H9 (cell line): ENCODE measurements around the gene ZC3H8. TPM values are rescaled to one million over a fixed set of nuclear protein-coding genes. Genes with fewer than 3 reads are reported as not detected.

Experiments used
- DNase-seq: peaks from one replicate; pipeline ENCODE4 v3.0.0-alpha.2; 2017
- H2AFZ ChIP-seq: one replicate; pipeline ENCODE4 v1.6.1; 2013; ENCODE audit warnings: mild to moderate bottlenecking, low read length, control low read depth, moderate library complexity
- H2AK5ac ChIP-seq: 2 replicates; pipeline ENCODE4 v1.6.1; 2013; ENCODE audit warnings: low read length, control low read depth, mixed read lengths; ENCODE audit not compliant: insufficient read length
- H2BK120ac ChIP-seq: one replicate; pipeline ENCODE4 v1.6.1; 2013; ENCODE audit warnings: low read depth, mild to moderate bottlenecking, low read length, control low read depth, inconsistent platforms; ENCODE audit not compliant: poor library complexity, severe bottlenecking
- H2BK12ac ChIP-seq: 2 replicates; pipeline ENCODE4 v1.6.1; 2013; ENCODE audit warnings: low read length, control low read depth, mixed read lengths, low read depth; ENCODE audit not compliant: insufficient read length
- H2BK15ac ChIP-seq: 2 replicates; pipeline ENCODE4 v1.6.1; 2013; ENCODE audit warnings: low read depth, low read length, control low read depth
- H2BK20ac ChIP-seq: one replicate; pipeline ENCODE4 v1.6.1; 2013; ENCODE audit warnings: low read depth, mild to moderate bottlenecking, low read length, control low read depth, inconsistent platforms; ENCODE audit not compliant: poor library complexity, severe bottlenecking
- H2BK5ac ChIP-seq: 2 replicates; pipeline ENCODE4 v1.6.1; 2013; ENCODE audit warnings: low read length, control low read depth, mixed read lengths; ENCODE audit not compliant: insufficient read length
- H3K14ac ChIP-seq: 2 replicates; pipeline ENCODE4 v1.6.1; 2013; ENCODE audit warnings: low read length, control low read depth; ENCODE audit not compliant: insufficient read depth
- H3K18ac ChIP-seq: 2 replicates; pipeline ENCODE4 v1.6.1; 2013; ENCODE audit warnings: low read depth, mild to moderate bottlenecking, mixed read lengths, low read length, control low read depth; ENCODE audit not compliant: insufficient read length
- H3K23ac ChIP-seq: 2 replicates; pipeline ENCODE4 v1.6.1; 2013; ENCODE audit warnings: low read length, control low read depth, mixed read lengths, low read depth; ENCODE audit not compliant: insufficient read length
- H3K23me2 ChIP-seq: 2 replicates; pipeline ENCODE4 v1.6.1; 2013; ENCODE audit warnings: low read depth, mild to moderate bottlenecking, mixed read lengths, low read length, control low read depth; ENCODE audit not compliant: insufficient read length, poor library complexity, severe bottlenecking
- H3K27ac ChIP-seq: 2 replicates; pipeline ENCODE4 v1.5.1; 2013; ENCODE audit warnings: low read length, control low read depth, mixed read lengths, low read depth; ENCODE audit not compliant: insufficient read length
- H3K27me3 ChIP-seq: 2 replicates; pipeline ENCODE4 v1.6.1; 2013; ENCODE audit warnings: low read length, control low read depth, inconsistent platforms; ENCODE audit not compliant: insufficient read depth
- H3K4ac ChIP-seq: 2 replicates; pipeline ENCODE4 v1.6.1; 2013; ENCODE audit warnings: low read depth, mild to moderate bottlenecking, control low read depth, inconsistent platforms, low read length, moderate library complexity
- H3K4me1 ChIP-seq: 2 replicates; pipeline ENCODE4 v1.6.1; 2013; ENCODE audit warnings: low read length, control low read depth, inconsistent platforms; ENCODE audit not compliant: insufficient read depth
- H3K4me2 ChIP-seq: 2 replicates; pipeline ENCODE4 v1.6.1; 2013; ENCODE audit warnings: low read length, control low read depth, mixed read lengths; ENCODE audit not compliant: insufficient read length, insufficient read depth
- H3K56ac ChIP-seq: 2 replicates; pipeline ENCODE4 v1.6.1; 2013; ENCODE audit warnings: low read depth, mild to moderate bottlenecking, mixed read lengths, low read length, control low read depth; ENCODE audit not compliant: insufficient read length
- H3K79me1 ChIP-seq: 2 replicates; pipeline ENCODE4 v1.6.1; 2013; ENCODE audit warnings: low read depth, mild to moderate bottlenecking, moderate library complexity, low read length, control low read depth, inconsistent platforms; ENCODE audit not compliant: insufficient read depth, poor library complexity, severe bottlenecking
- H3K79me2 ChIP-seq: 2 replicates; pipeline ENCODE4 v1.6.1; 2013; ENCODE audit warnings: low read length, control low read depth, inconsistent platforms; ENCODE audit not compliant: insufficient read depth
- H3K9ac ChIP-seq: 2 replicates; pipeline ENCODE4 v1.6.1; 2013; ENCODE audit warnings: low read length, control low read depth, mixed read lengths; ENCODE audit not compliant: insufficient read length; ENCODE audit errors: extremely low read depth
- H3K9me3 ChIP-seq: one replicate; pipeline ENCODE4 v1.6.1; 2013; ENCODE audit warnings: low read depth, low read length, inconsistent platforms; ENCODE audit not compliant: control insufficient read depth
- H3T11ph ChIP-seq: one replicate; pipeline ENCODE4 v1.6.1; 2013; ENCODE audit warnings: mild to moderate bottlenecking, low read length, control low read depth, inconsistent platforms
- H4K20me1 ChIP-seq: one replicate; pipeline ENCODE4 v1.6.1; 2013; ENCODE audit not compliant: control insufficient read depth, insufficient read length, insufficient read depth
- H4K5ac ChIP-seq: 2 replicates; pipeline ENCODE4 v1.6.1; 2013; ENCODE audit warnings: low read depth, mild to moderate bottlenecking, mixed read lengths, low read length, control low read depth; ENCODE audit not compliant: insufficient read length
- H4K8ac ChIP-seq: replicated peaks from 2 replicates; pipeline ENCODE4 v1.6.1; 2013; ENCODE audit warnings: low read length, control low read depth, mixed read lengths, low read depth; ENCODE audit not compliant: insufficient read length
- H4K91ac ChIP-seq: 2 replicates; pipeline ENCODE4 v1.6.1; 2013; ENCODE audit warnings: low read depth, mild to moderate bottlenecking, moderate library complexity, mixed read lengths, low read length, control low read depth; ENCODE audit not compliant: insufficient read length
- H3K27ac Mint-ChIP-seq, 3 experiments: 2 replicates in 2 of 3; 3 replicates in 1 of 3; pipeline ENCODE4 v1.8.0; 2020 to 2021; ENCODE audit warnings: mixed read lengths in 3 of 3, mild to moderate bottlenecking in 1 of 3, moderate library complexity in 1 of 3
- H3K27me3 Mint-ChIP-seq: 2 replicates; pipeline ENCODE4 v1.8.0; 2021; ENCODE audit warnings: low read depth, mild to moderate bottlenecking, moderate library complexity, mixed read lengths
- H3K36me3 Mint-ChIP-seq, 3 experiments: 2 replicates in 2 of 3; 3 replicates in 1 of 3; pipeline ENCODE4 v1.8.0; 2020 to 2021; ENCODE audit warnings: low read depth in 3 of 3, mixed read lengths in 3 of 3; ENCODE audit not compliant: insufficient read depth in 1 of 3
- H3K4me1 Mint-ChIP-seq, 2 experiments: 2 replicates each; pipeline ENCODE4 v1.8.0; 2020; ENCODE audit warnings: mixed read lengths in 2 of 2
- H3K4me3 Mint-ChIP-seq, 2 experiments: 2 replicates in 1 of 2; 3 replicates in 1 of 2; pipeline ENCODE4 v1.8.0; 2020 to 2021; ENCODE audit warnings: mild to moderate bottlenecking in 2 of 2, mixed read lengths in 2 of 2, moderate library complexity in 1 of 2
- H3K9me3 Mint-ChIP-seq, 2 experiments: 2 replicates in 1 of 2; 3 replicates in 1 of 2; pipeline ENCODE4 v1.8.0; 2020; ENCODE audit warnings: mild to moderate bottlenecking in 2 of 2, mixed read lengths in 2 of 2, moderate library complexity in 1 of 2
- CTCF ChIP-seq: fragments of 200-600 bp; sonication (generic); conservative IDR thresholded peaks from 3 replicates; pipeline ENCODE4 v1.8.0; 2021; ENCODE audit warnings: antibody characterized with exemption, mild to moderate bottlenecking
- total RNA-seq: library from RNA; stranded (reverse); gene quantifications from 2 replicates; pipeline ENCODE4 v1.2.1, GENCODE V29; 2021

Gene ZC3H8
- total RNA-seq, 1 experiment from 2014 or later, result 6.9 TPM

GRCh38 chr2:112229348-112229747 lies 25.5 kb downstream of the ZC3H8 start:
- Histone ChIP-seq H2BK12ac (no peak overlapping the region), H2AFZ (no peak overlapping the region), H3K23me2 (no peaks in the 10 kb centered on the region), H3K56ac (no peak overlapping the region), H3K4me2 (no peak overlapping the region), H2BK20ac (no peak overlapping the region), H2BK5ac (no peak overlapping the region), H3K27ac (no peak overlapping the region), H4K91ac (no peak overlapping the region), H3K4me1 (no peaks in the 10 kb centered on the region), H4K5ac (no peak overlapping the region), H2BK15ac (no peak overlapping the region), H4K8ac (no peak overlapping the region), H3K79me1 (no peaks in the 10 kb centered on the region), H3K23ac (no peak overlapping the region), H4K20me1 (no peaks in the 10 kb centered on the region), H3K18ac (no peak overlapping the region), H3K79me2 (no peaks in the 10 kb centered on the region), H2BK120ac (no peak overlapping the region), H2AK5ac (no peak overlapping the region), H3K9me3 (no peaks in the 10 kb centered on the region), H3T11ph (no peak overlapping the region), H3K4ac (no peak overlapping the region), H3K27me3 (no peaks in the 10 kb centered on the region), H3K9ac (no peak overlapping the region), H3K14ac (no peak overlapping the region)
- TF ChIP-seq CTCF, result no peak
- Mint-ChIP-seq H3K36me3 (peaks cover 0 to 11% (median 8%) of the 10 kb centered on the region in 3 experiments; a peak in 5 of 7 replicates), H3K27me3 (no peaks in the 10 kb centered on the region), H3K4me3 (no peak overlapping the region), H3K4me1 (no peaks in the 10 kb centered on the region), H3K27ac (no peak overlapping the region), H3K9me3 (no peaks in the 10 kb centered on the region)
- no peak for DNase-seq
